ENCODE results near the gene FLOT2. TPM values are rescaled to one million over a fixed set of nuclear protein-coding genes. Genes with fewer than 3 reads are reported as not detected.
"Not testable (repeated sequence)": the region's sequence is repeated elsewhere in the genome, so short reads cannot be mapped to it uniquely, and the experiment has no call there.

FLOT2 gene
- total and polyA plus RNA-seq, 12 donors: 23.8 to 193 (median 69.1) TPM

GRCh38 chr17:28907709-28908475 is 10.4 kb upstream of the FLOT2 start:
- no peak for TF ChIP-seq POLR2A (IDR thresholded peaks at IDR 0.05)
- no peak for TF ChIP-seq CTCF (IDR thresholded peaks at IDR 0.05)
- Histone ChIP-seq H3K36me3 (replicated peaks in 1 of 2) (peaks cover 0 to 72% of the 10 kb centered on the region in 2 donors), H3K4me3 (no peak overlapping the region), H3K27me3 (no peaks in the 10 kb centered on the region), H3K27ac (peak overlapping the region in 2 of 5 donors; percentile 55 to 76), H3K9me3 (replicated peaks in 1 of 3) (no peaks in the 10 kb centered on the region), H3K4me1 (replicated peaks in 1 of 2) (peaks cover 8 to 28% of the 10 kb centered on the region in 2 donors)
- DNase-seq: no peak
- WGBS, 4 donors: 72 to 86% (median 78%) methylated on average over 3 of the region's 3 CpGs
- intact Hi-C loops (cut with DNase I): no loop called here

GRCh38 chr17:28906706-28907438 is 9.3 kb upstream of the FLOT2 start:
- no peak overlapping the region for H3K4me3 ChIP-seq
- H3K27me3 ChIP-seq: no peaks in the 10 kb centered on the region
- 75 to 93% (median 85%) methylated on average over 2 to 7 of the region's 7 CpGs for WGBS, 4 donors
- H3K4me1 ChIP-seq (replicated peaks in 1 of 2): peaks cover 8 to 34% of the 10 kb centered on the region in 2 donors
- peaks cover 0 to 61% of the 10 kb centered on the region in 2 donors for H3K36me3 ChIP-seq (replicated peaks in 1 of 2)
- intact Hi-C loops (cut with DNase I): no loop called here
- no peaks in the 10 kb centered on the region for H3K9me3 ChIP-seq (replicated peaks in 1 of 3)
- TF ChIP-seq CTCF (IDR thresholded peaks at IDR 0.05) (no peak), POLR2A (IDR thresholded peaks at IDR 0.05) (no peak)
- DNase-seq: no peak
- H3K27ac ChIP-seq: peak overlapping the region in 1 of 5 donors; percentile 76

GRCh38 chr17:28906276-28906675 is 8.7 kb upstream of the FLOT2 start:
- DNase-seq: no peak
- Histone ChIP-seq H3K4me1 (replicated peaks in 1 of 2) (peaks cover 8 to 40% of the 10 kb centered on the region in 2 donors), H3K27me3 (no peaks in the 10 kb centered on the region), H3K4me3 (no peak overlapping the region), H3K27ac (no peak overlapping the region), H3K9me3 (replicated peaks in 1 of 3) (no peaks in the 10 kb centered on the region), H3K36me3 (replicated peaks in 1 of 2) (peaks cover 0 to 55% of the 10 kb centered on the region in 2 donors)
- intact Hi-C loops (cut with DNase I): no loop called here
- TF ChIP-seq POLR2A (IDR thresholded peaks at IDR 0.05) (no peak), CTCF (IDR thresholded peaks at IDR 0.05) (no peak)
- 75 to 83% (median 79%) methylated on average over 8 to 9 of the region's 9 CpGs for WGBS, 4 donors

GRCh38 chr17:28904800-28905199 is 7.3 kb upstream of the FLOT2 start:
- Histone ChIP-seq H3K27me3 (no peaks in the 10 kb centered on the region), H3K4me1 (replicated peaks in 1 of 2) (peaks cover 8 to 43% of the 10 kb centered on the region in 2 donors), H3K36me3 (replicated peaks in 1 of 2) (peaks cover 0 to 41% of the 10 kb centered on the region in 2 donors), H3K4me3 (no peak overlapping the region), H3K27ac (no peak overlapping the region), H3K9me3 (replicated peaks in 1 of 3) (no peaks in the 10 kb centered on the region)
- WGBS, 4 donors: 40 to 52% (median 44%) methylated on average over 4 of the region's 4 CpGs
- intact Hi-C loops (cut with DNase I): no loop called here
- no peak for DNase-seq
- TF ChIP-seq POLR2A (IDR thresholded peaks at IDR 0.05): no peak
- no peak for TF ChIP-seq CTCF (IDR thresholded peaks at IDR 0.05)

- Histone ChIP-seq H3K36me3 (replicated peaks in 1 of 2) (peaks cover 0 to 28% of the 10 kb centered on the region in 2 donors), H3K4me1 (replicated peaks in 1 of 2) (peaks cover 5 to 33% of the 10 kb centered on the region in 2 donors), H3K27ac (peak overlapping the region in 1 of 5 donors; percentile 89)
- DNase-seq; H3K27me3 ChIP-seq; H3K4me3 ChIP-seq; H3K9me3 ChIP-seq (replicated peaks in 1 of 3); intact Hi-C loops (cut with DNase I): not testable (repeated sequence)
- 44 to 60% (median 53%) methylated on average over 5 of the region's 5 CpGs for WGBS, 4 donors
Observed at GRCh38 chr17:28903546-28903841, 6.0 kb upstream of the FLOT2 start.

All from adrenal gland (tissue), 12 donors.